ENCODE data around the gene SPTBN1. TPM values are rescaled to one million over a fixed set of nuclear protein-coding genes. Genes with fewer than 3 reads are reported as not detected.

Gene SPTBN1
- polyA plus RNA-seq, 2 of the 4 experiments (the other 2 are of a cell fraction): 105 to 126 TPM

GRCh38 chr2:54659527-54659926 lies 203.4 kb downstream of the SPTBN1 start:
- H3K27ac ChIP-seq: no peak overlapping the region
- DNase-seq (ENCODE audit: low read depth in 1 of 2, low spot score in 1 of 2): no peak
- whole genome bisulfite sequencing (ENCODE audit: missing lambda C conversion rate): 92% methylated on average over 4 of the region's 4 CpGs
- ATAC-seq: no peak
- CTCF ChIA-PET: no interaction called here
- H3K4me2 ChIP-seq: no peak overlapping the region
- no peaks in the 10 kb centered on the region for H3K9me3 ChIP-seq
- peaks cover under 1% of the 10 kb centered on the region; the same call in 1 of the 3 replicates for H3K4me1 ChIP-seq
- FAIRE-seq: no peak
- POLR2A ChIA-PET: no interaction called here
- no peak overlapping the region for H3K4me3 ChIP-seq
- no peak for TF ChIP-seq CEBPB (IDR thresholded peaks at IDR 0.05)
- TF ChIP-seq FOXS1 (CRISPR knock-in tag; IDR thresholded peaks at IDR 0.05): no peak

- ChIA-PET CTCF (interaction anchor here (0.5 to 1.7 kb wide), 8 partner anchors 9 to 554 kb away, joined by 3 to 5 read pairs (median 4); no protein-coding TSS in a partner anchor), POLR2A (no interaction called here)
- no peak for DNase-seq (ENCODE audit: low read depth in 1 of 2, low spot score in 1 of 2)
- Histone ChIP-seq H3K27ac (no peak overlapping the region), H3K9me3 (no peaks in the 10 kb centered on the region), H3K4me2 (no peak overlapping the region), H3K4me1 (peaks cover 13% of the 10 kb centered on the region), H3K4me3 (no peak overlapping the region)
- TF ChIP-seq FOSB (CRISPR knock-in tag; IDR thresholded peaks at IDR 0.05) (no peak), CHD4 (IDR thresholded peaks at IDR 0.05; ENCODE audit: borderline replicate concordance) (no peak), ATOH8 (CRISPR knock-in tag; IDR thresholded peaks at IDR 0.05; ENCODE audit: low read depth) (no peak), FOXS1 (CRISPR knock-in tag; IDR thresholded peaks at IDR 0.05) (no peak), JUN (IDR thresholded peaks at IDR 0.05) (no peak), NFE2L2 (conservative IDR thresholded peaks at IDR 0.05; ENCODE audit: low read length) (no peak), EHF (CRISPR knock-in tag; IDR thresholded peaks at IDR 0.05) (no peak), HMGXB4 (CRISPR knock-in tag; IDR thresholded peaks at IDR 0.05; ENCODE audit: borderline replicate concordance) (no peak), HDAC2 (IDR thresholded peaks at IDR 0.05) (no peak), MAZ (IDR thresholded peaks at IDR 0.05; ENCODE audit: borderline replicate concordance, low read depth, low read length) (no peak), EHMT2 (IDR thresholded peaks at IDR 0.05; ENCODE audit: low read depth) (no peak), ESRRA (IDR thresholded peaks at IDR 0.05; ENCODE audit: borderline replicate concordance, low read length) (no peak), KDM5A (IDR thresholded peaks at IDR 0.05) (no peak), NR3C1 (IDR thresholded peaks at IDR 0.05) (no peak), ZSCAN20 (CRISPR knock-in tag; IDR thresholded peaks at IDR 0.05) (no peak), PBX3 (IDR thresholded peaks at IDR 0.05) (no peak), TFCP2L1 (CRISPR knock-in tag; IDR thresholded peaks at IDR 0.05) (no peak)
- ATAC-seq: no peak
- no peak for FAIRE-seq
- 92% methylated on average over 12 of the region's 12 CpGs for WGBS (ENCODE audit: missing lambda C conversion rate)
These were observed 204.6 kb downstream of the SPTBN1 start for GRCh38 chr2:54660752-54661151.

GRCh38 chr2:54663424-54664030 lies 207.4 kb downstream of the SPTBN1 start:
- no peaks in the 10 kb centered on the region for H3K9me3 ChIP-seq
- ChIA-PET POLR2A (no interaction called here), CTCF (interaction anchor here (1.3 to 5.6 kb wide), 10 partner anchors 7 to 556 kb away, joined by 3 to 50 read pairs (median 6); no protein-coding TSS in a partner anchor)
- H3K4me1 ChIP-seq: peaks cover 26% of the 10 kb centered on the region
- TF ChIP-seq MAFK (IDR thresholded peaks at IDR 0.05; ENCODE audit: partially characterized antibody) (no peak), HMGXB4 (CRISPR knock-in tag; IDR thresholded peaks at IDR 0.05; ENCODE audit: borderline replicate concordance) (no peak), E2F6 (IDR thresholded peaks at IDR 0.05; ENCODE audit: borderline replicate concordance, low read depth) (no peak), HOXB13 (CRISPR knock-in tag; IDR thresholded peaks at IDR 0.05; ENCODE audit: low read depth) (no peak), EHF (CRISPR knock-in tag; IDR thresholded peaks at IDR 0.05) (no peak), ZC3H11A (IDR thresholded peaks at IDR 0.05) (no peak), BHLHE40 (IDR thresholded peaks at IDR 0.05; ENCODE audit: low read depth, low read length) (no peak), ZSCAN20 (CRISPR knock-in tag; IDR thresholded peaks at IDR 0.05) (no peak), NFE2L2 (conservative IDR thresholded peaks at IDR 0.05; ENCODE audit: low read length) (no peak), ESRRA (IDR thresholded peaks at IDR 0.05; ENCODE audit: borderline replicate concordance, low read length) (no peak), KDM5A (IDR thresholded peaks at IDR 0.05) (no peak)
- WGBS (ENCODE audit: missing lambda C conversion rate): 94% methylated on average over 13 of the region's 13 CpGs
- H3K4me3 ChIP-seq: no peak overlapping the region
- no peak for ATAC-seq
- FAIRE-seq: no peak
- DNase-seq (ENCODE audit: low read depth in 1 of 2, low spot score in 1 of 2): no peak
- no peak overlapping the region for H3K4me2 ChIP-seq
- H3K27ac ChIP-seq: no peak overlapping the region
